HEK293 (cell line): ENCODE measurements around the gene TEX9.

Experiments used
- ZNF449 ChIP-seq: fragments of 450-650 bp; formaldehyde crosslinking; IDR thresholded peaks from 2 replicates; pipeline ENCODE4 v1.5.1; 2017; ENCODE audit warnings: missing biosample characterization, mild to moderate bottlenecking, missing genetic modification characterization, moderate library complexity
- ZNF558 ChIP-seq: fragments of 450-650 bp; formaldehyde crosslinking; IDR thresholded peaks from 2 replicates; pipeline ENCODE4 v1.5.1; 2016; ENCODE audit warnings: missing biosample characterization, missing genetic modification characterization
- TF ChIP-seq, protein P1 (sequence below): fragments of 450-650 bp; formaldehyde crosslinking; IDR thresholded peaks from 2 replicates; pipeline ENCODE4 v1.5.1; 2016; ENCODE audit warnings: missing biosample characterization, missing genetic modification characterization

DNA sequence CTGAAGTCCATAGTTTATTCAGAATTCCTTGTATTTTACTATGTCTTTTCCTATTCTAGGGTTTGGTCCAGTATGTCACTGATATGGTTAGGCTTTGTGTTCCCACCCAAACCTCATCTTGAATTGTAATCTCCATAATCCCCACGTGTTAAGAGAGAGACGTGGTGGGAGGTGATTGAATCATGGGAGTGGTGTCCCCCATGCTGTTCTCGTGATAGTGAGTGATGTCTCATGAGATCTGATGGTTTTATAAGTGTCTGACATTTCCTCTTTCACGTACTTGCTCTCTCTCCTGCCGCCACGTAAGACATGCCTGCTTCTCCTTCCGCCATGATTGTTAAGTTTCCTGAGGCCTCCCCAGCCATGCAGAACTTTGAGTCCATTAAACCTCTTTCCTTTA lies 6.6 kb upstream of the TEX9 start:
- TF ChIP-seq ZNF449 (tag by site-specific recombination) (no peak), ZNF558 (no peak)
- TF ChIP-seq, protein P1, sequence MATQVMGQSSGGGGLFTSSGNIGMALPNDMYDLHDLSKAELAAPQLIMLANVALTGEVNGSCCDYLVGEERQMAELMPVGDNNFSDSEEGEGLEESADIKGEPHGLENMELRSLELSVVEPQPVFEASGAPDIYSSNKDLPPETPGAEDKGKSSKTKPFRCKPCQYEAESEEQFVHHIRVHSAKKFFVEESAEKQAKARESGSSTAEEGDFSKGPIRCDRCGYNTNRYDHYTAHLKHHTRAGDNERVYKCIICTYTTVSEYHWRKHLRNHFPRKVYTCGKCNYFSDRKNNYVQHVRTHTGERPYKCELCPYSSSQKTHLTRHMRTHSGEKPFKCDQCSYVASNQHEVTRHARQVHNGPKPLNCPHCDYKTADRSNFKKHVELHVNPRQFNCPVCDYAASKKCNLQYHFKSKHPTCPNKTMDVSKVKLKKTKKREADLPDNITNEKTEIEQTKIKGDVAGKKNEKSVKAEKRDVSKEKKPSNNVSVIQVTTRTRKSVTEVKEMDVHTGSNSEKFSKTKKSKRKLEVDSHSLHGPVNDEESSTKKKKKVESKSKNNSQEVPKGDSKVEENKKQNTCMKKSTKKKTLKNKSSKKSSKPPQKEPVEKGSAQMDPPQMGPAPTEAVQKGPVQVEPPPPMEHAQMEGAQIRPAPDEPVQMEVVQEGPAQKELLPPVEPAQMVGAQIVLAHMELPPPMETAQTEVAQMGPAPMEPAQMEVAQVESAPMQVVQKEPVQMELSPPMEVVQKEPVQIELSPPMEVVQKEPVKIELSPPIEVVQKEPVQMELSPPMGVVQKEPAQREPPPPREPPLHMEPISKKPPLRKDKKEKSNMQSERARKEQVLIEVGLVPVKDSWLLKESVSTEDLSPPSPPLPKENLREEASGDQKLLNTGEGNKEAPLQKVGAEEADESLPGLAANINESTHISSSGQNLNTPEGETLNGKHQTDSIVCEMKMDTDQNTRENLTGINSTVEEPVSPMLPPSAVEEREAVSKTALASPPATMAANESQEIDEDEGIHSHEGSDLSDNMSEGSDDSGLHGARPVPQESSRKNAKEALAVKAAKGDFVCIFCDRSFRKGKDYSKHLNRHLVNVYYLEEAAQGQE (tag by site-specific recombination): no peak
